CD4-positive, alpha-beta T cell treated with Interferon gamma for 1 hour (primary cell): ENCODE data around the gene FKBP5.
A peak's percentile ranks its signal among the peaks of the same experiment; 100 is the strongest.
"Not testable (repeated sequence)": the region's sequence is repeated elsewhere in the genome, so short reads cannot be mapped to it uniquely, and the experiment has no call there.

Experiments
- DNase-seq: peaks from one replicate; pipeline ENCODE4 v3.0.0-alpha.2; 2020

The FKBP5 gene

GRCh38 chr6:35607517-35608233 lies 81.0 kb downstream of the FKBP5 start:
- DNase-seq: no peak

GRCh38 chr6:35605600-35605999 lies 83.1 kb downstream of the FKBP5 start:
- DNase-seq: no peak

GRCh38 chr6:35603326-35604202 lies 85.2 kb downstream of the FKBP5 start:
- no peak for DNase-seq

- no peak for DNase-seq
Observed at GRCh38 chr6:35602133-35602946, 86.4 kb downstream of the FKBP5 start.

- DNase-seq: peak; percentile 78
Observed at GRCh38 chr6:35601331-35602132, 87.2 kb downstream of the FKBP5 start.

GRCh38 chr6:35600659-35601125 lies 88.0 kb downstream of the FKBP5 start:
- no peak for DNase-seq

GRCh38 chr6:35599761-35600658 lies 88.7 kb downstream of the FKBP5 start:
- peak; percentile 22 for DNase-seq

- not testable (repeated sequence) for DNase-seq
Observed at GRCh38 chr6:35598621-35599020, 90.1 kb downstream of the FKBP5 start.

GRCh38 chr6:35596448-35597442 lies 92.0 kb downstream of the FKBP5 start:
- no peak for DNase-seq

- no peak for DNase-seq
Observed at GRCh38 chr6:35594503-35595186, 94.1 kb downstream of the FKBP5 start.

- DNase-seq: no peak
Observed at GRCh38 chr6:35592178-35592577, 96.5 kb downstream of the FKBP5 start.

GRCh38 chr6:35590622-35591066 lies 98.1 kb downstream of the FKBP5 start:
- no peak for DNase-seq

- no peak for DNase-seq
Observed at GRCh38 chr6:35589904-35590303, 98.8 kb downstream of the FKBP5 start.

GRCh38 chr6:35589201-35589739 lies 99.4 kb downstream of the FKBP5 start:
- DNase-seq: no peak

- no peak for DNase-seq
Observed at GRCh38 chr6:35587167-35587566, 101.5 kb downstream of the FKBP5 start.

GRCh38 chr6:35586542-35586941 lies 102.2 kb downstream of the FKBP5 start:
- no peak for DNase-seq

- no peak for DNase-seq
Observed at GRCh38 chr6:35585658-35586057, 103.1 kb downstream of the FKBP5 start.

- peak; percentile 65 for DNase-seq
Observed at GRCh38 chr6:35583893-35584688, 104.6 kb downstream of the FKBP5 start.
